HepG2 (cell line): ENCODE data around the gene TMEM200B. TPM values are rescaled to one million over a fixed set of nuclear protein-coding genes. Genes with fewer than 3 reads are reported as not detected.

ENCODE experiments used
- ATAC-seq: fragments of 200-7000 bp; cut with Tn5 transposase; 3 replicates; pipeline ENCODE4 v1.9.1; 2020; ENCODE audit warnings: mild to moderate bottlenecking, moderate library complexity
- BruUV-seq: library from RNA; stranded (reverse); fragments of 400-500 nt; replicated peaks from 2 replicates; lab custom pipeline; 2021; lab: Mats Ljungman, UMichigan
- CTCF ChIA-PET: fragments of 300-600 bp; formaldehyde crosslinking; extraction: SDS; loops from one replicate; lab custom pipeline; 2021; ENCODE audit warnings: low total read pairs, inconsistent platforms, low intra/inter-chr PET ratio; lab: Yijun Ruan, JAX
- POLR2A ChIA-PET: fragments of 350-600 bp; sonication (Branson Sonifier 250); formaldehyde crosslinking; loops from one replicate; lab custom pipeline; 2020; ENCODE audit warnings: antibody characterized with exemption, inconsistent platforms; lab: Yijun Ruan, JAX
- DNase-seq: peaks from one replicate; pipeline ENCODE4 v3.0.0-alpha.2; 2015; ENCODE audit warnings: low spot score
- FAIRE-seq: peaks from 3 replicates; lab custom pipeline; 2011; peaks lifted over from hg19 to GRCh38; lab: Jason Lieb, UNC
- H2AFZ ChIP-seq: one replicate; pipeline ENCODE4 v1.6.1; 2011; ENCODE audit warnings: low read length, inconsistent platforms
- H3K27ac ChIP-seq: fragments of 300-600 bp; 3 replicates; pipeline ENCODE4 v1.8.0; 2011; ENCODE audit warnings: mixed run types, mild to moderate bottlenecking, mixed read lengths, low read length, inconsistent platforms; ENCODE audit not compliant: insufficient read depth; ENCODE audit errors: extremely low read length
- H3K27me3 ChIP-seq, 2 experiments: fragments of 200-600 bp in 1 of 2; 2 replicates in 1 of 2; 3 replicates in 1 of 2; pipeline versions ENCODE4 v1.6.0 to v1.8.0; 2011; ENCODE audit warnings: low read length in 2 of 2, mild to moderate bottlenecking in 2 of 2, moderate library complexity in 2 of 2, inconsistent platforms in 1 of 2; ENCODE audit not compliant: insufficient read depth in 2 of 2, control insufficient read depth in 1 of 2
- H3K36me3 ChIP-seq, 2 experiments: fragments of 200-600 bp in 1 of 2; replicated peaks in 1 of 2; 2 replicates in 1 of 2; 3 replicates in 1 of 2; pipeline versions ENCODE4 v1.5.1 to v1.8.0; 2011; ENCODE audit warnings: low read length in 2 of 2, inconsistent platforms in 1 of 2; ENCODE audit not compliant: insufficient read depth in 2 of 2, control insufficient read depth in 1 of 2
- H3K4me1 ChIP-seq: 2 replicates; pipeline ENCODE4 v1.5.1; 2012; ENCODE audit warnings: low read length, inconsistent platforms; ENCODE audit not compliant: insufficient read depth
- H3K4me2 ChIP-seq: 2 replicates; pipeline ENCODE4 v1.6.0; 2011; ENCODE audit warnings: low read depth, low read length, inconsistent platforms
- H3K4me3 ChIP-seq, 3 experiments: fragments of 200-600 bp in 1 of 3; sonication (generic), shearing (Covaris generic) in 1 of 3; replicated peaks in 1 of 3; 2 replicates each; pipeline ENCODE4 v1.5.1; 2011 to 2016; ENCODE audit warnings: low read length in 3 of 3, inconsistent platforms in 2 of 3, low read depth in 2 of 3, mild to moderate bottlenecking in 2 of 3, control low read depth in 1 of 3, mixed read lengths in 1 of 3; ENCODE audit not compliant: insufficient read depth in 1 of 3
- H3K79me2 ChIP-seq: one replicate; pipeline ENCODE4 v1.6.1; 2011; ENCODE audit warnings: low read length, inconsistent platforms; ENCODE audit not compliant: insufficient read depth
- H3K9ac ChIP-seq: 2 replicates; pipeline ENCODE4 v1.6.0; 2011; ENCODE audit warnings: mild to moderate bottlenecking, low read depth, low read length, inconsistent platforms; ENCODE audit not compliant: insufficient read depth
- H3K9me3 ChIP-seq: 2 replicates; pipeline ENCODE4 v1.5.1; 2012; ENCODE audit warnings: mild to moderate bottlenecking, low read length
- H4K20me1 ChIP-seq: 2 replicates; pipeline ENCODE4 v1.6.0; 2011; ENCODE audit warnings: inconsistent platforms, mild to moderate bottlenecking, low read length, moderate library complexity; ENCODE audit not compliant: insufficient read depth
- AGO1 ChIP-seq: fragments of 200-400 bp; formaldehyde crosslinking; IDR thresholded peaks from 2 replicates; pipeline ENCODE4 v1.6.1; 2017; ENCODE audit warnings: mild to moderate bottlenecking, low read depth, low read length, moderate library complexity; ENCODE audit not compliant: poor library complexity, severe bottlenecking
- ATF1 ChIP-seq: IDR thresholded peaks from 2 replicates; pipeline ENCODE4 v1.6.1; 2016; ENCODE audit warnings: mild to moderate bottlenecking, control low read depth
- MXD4 ChIP-seq: IDR thresholded peaks from 2 replicates; pipeline ENCODE4 v1.6.1; 2016; ENCODE audit warnings: mild to moderate bottlenecking, missing biosample characterization, missing genetic modification reagents
- NFYC ChIP-seq: IDR thresholded peaks from 2 replicates; pipeline ENCODE4 v1.6.1; 2016; ENCODE audit warnings: missing genetic modification reagents, missing compliant biosample characterization
- ONECUT2 ChIP-seq: sonication (generic); formaldehyde crosslinking; IDR thresholded peaks from 2 replicates; pipeline ENCODE4 v1.4.0; 2020; ENCODE audit warnings: missing genetic modification reagents
- PHF8 ChIP-seq: sonication (generic); formaldehyde crosslinking; IDR thresholded peaks from 2 replicates; pipeline ENCODE4 v1.5.0; 2020; ENCODE audit warnings: missing genetic modification reagents
- ZFP82 ChIP-seq: sonication (generic); formaldehyde crosslinking; IDR thresholded peaks from 2 replicates; pipeline ENCODE4 v1.5.1; 2020; ENCODE audit warnings: mild to moderate bottlenecking, missing genetic modification reagents, borderline replicate concordance
- WGBS: methylation state at CpG from one replicate; pipeline ENCODE4 v1.1.6; 2017; ENCODE audit warnings: low lambda C conversion rate; 5-methylcytosine and 5-hydroxymethylcytosine counted together
- in situ Hi-C: cut with HindIII; loops from 2 replicates; pipeline ENCODE4 v1.10.0; 2017; ENCODE audit warnings: low pct_unique_long_range_greater_than_20kb; ENCODE audit not compliant: extremely low pct_ligation_motif_present
- intact Hi-C: fragments of 100-400 bp; cut with micrococcal nuclease; formaldehyde crosslinking; loops from one replicate; pipeline ENCODE4 v1.10.0; 2022; ENCODE audit not compliant: unreplicated experiment
- polyA plus RNA-seq, 8 experiments: library from polyadenylated mRNA; depleted of rRNA in 3 of 8; stranded (reverse) in 7 of 8; unstranded in 1 of 8; fragments of >200 nt; fragmentation: Illumina TruSeq in 4 of 8; extraction: Trizol in 4 of 8; gene quantifications; 2 replicates each; pipeline versions ENCODE4 v1.2.1 to v1.2.3, GENCODE V29; 2011 to 2016; ENCODE audit warnings: low read depth in 4 of 8, missing spikeins in 1 of 8, mixed read lengths in 1 of 8; ENCODE audit not compliant: insufficient read depth in 1 of 8
- total RNA-seq, 5 experiments: library from RNA; depleted of rRNA; stranded (reverse); fragments of >200 nt; fragmentation: Illumina TruSeq; extraction: Trizol; gene quantifications; 2 replicates each; pipeline ENCODE4 v1.2.3, GENCODE V29; 2016; ENCODE audit warnings: low read depth in 1 of 5
- TF ChIP-seq, protein P1 (sequence below): sonication (generic); formaldehyde crosslinking; IDR thresholded peaks from 2 replicates; pipeline ENCODE4 v1.4.0; 2020; ENCODE audit warnings: low read depth, mild to moderate bottlenecking, missing genetic modification reagents
- TF ChIP-seq, protein P2 (sequence below): IDR thresholded peaks from 2 replicates; pipeline ENCODE4 v1.6.1; 2016; ENCODE audit warnings: missing genetic modification reagents, missing compliant biosample characterization

Gene TMEM200B
- total and polyA plus RNA-seq, 2 of the 13 experiments (the other 11 are each of a cell fraction or from before 2014, with no cell fraction given): 1.1 to 1.4 TPM

- BruUV-seq: no TSS peak
These were observed 9.0 kb downstream of the TMEM200B start for GRCh38 chr1:29114654-29115053.

DNA sequence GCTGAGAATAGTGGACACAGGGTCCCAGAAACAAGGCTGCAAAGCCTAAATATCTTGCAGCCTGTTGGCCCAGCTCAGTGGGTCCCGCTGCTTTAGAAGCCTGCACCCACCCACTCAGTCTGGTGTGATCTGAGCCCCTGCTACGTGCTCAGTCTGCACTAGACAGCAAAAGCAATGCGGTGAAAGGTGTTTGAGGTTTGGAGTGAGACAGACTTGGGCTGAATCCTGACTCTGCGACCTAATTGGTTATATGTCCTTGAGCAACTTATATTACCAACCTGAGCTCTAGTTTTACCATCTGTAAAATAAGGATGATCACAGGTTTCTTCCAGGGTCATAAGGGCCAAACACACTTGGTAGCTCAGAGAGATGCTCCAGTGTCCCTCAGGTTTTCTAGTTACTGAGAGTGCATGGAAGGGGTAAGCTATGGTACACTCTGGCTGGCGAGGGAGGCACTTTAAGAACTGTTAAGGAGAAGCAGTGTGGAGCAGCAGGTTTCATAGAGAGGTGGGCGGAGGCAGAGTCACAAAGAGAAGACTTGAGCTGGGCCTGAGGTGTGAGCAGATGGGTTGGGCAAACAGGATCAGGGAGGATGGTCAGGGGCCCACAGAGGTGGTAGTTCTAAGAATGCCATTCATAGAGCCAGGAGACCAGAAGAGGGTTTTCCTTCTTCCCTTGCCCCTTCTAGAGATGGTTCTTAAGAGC, 10.1 kb downstream of the TMEM200B start:
- in situ Hi-C loops: no loop called here
- CTCF ChIA-PET: no interaction called here
- WGBS: 78% methylated on average over 5 of the region's 6 CpGs

More at GRCh38 chr1:29114654-29115053, 9.0 kb downstream of the TMEM200B start:
- DNase-seq: no peak
- Histone ChIP-seq H3K27ac (no peak overlapping the region), H3K4me2 (no peak overlapping the region), H3K36me3 (peaks cover 20 to 45% of the 10 kb centered on the region in 2 experiments), H4K20me1 (no peaks in the 10 kb centered on the region), H3K4me3 (no peak overlapping the region), H3K4me1 (peaks cover 11% of the 10 kb centered on the region), H3K27me3 (no peaks in the 10 kb centered on the region), H3K9ac (no peak overlapping the region)
- intact Hi-C loops: no loop called here
- POLR2A ChIA-PET: no interaction called here
- CTCF ChIA-PET: no interaction called here
- no peak for ATAC-seq
- WGBS: 91% methylated on average over 1 of the region's 1 CpG
- no peak for TF ChIP-seq PHF8 (CRISPR knock-in tag)
- TF ChIP-seq ONECUT2 (CRISPR knock-in tag): no peak
- TF ChIP-seq, protein P1, sequence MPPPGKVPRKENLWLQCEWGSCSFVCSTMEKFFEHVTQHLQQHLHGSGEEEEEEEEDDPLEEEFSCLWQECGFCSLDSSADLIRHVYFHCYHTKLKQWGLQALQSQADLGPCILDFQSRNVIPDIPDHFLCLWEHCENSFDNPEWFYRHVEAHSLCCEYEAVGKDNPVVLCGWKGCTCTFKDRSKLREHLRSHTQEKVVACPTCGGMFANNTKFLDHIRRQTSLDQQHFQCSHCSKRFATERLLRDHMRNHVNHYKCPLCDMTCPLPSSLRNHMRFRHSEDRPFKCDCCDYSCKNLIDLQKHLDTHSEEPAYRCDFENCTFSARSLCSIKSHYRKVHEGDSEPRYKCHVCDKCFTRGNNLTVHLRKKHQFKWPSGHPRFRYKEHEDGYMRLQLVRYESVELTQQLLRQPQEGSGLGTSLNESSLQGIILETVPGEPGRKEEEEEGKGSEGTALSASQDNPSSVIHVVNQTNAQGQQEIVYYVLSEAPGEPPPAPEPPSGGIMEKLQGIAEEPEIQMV (CRISPR knock-in tag): no peak
- TF ChIP-seq MXD4 (CRISPR knock-in tag): no peak
- TF ChIP-seq, protein P2, sequence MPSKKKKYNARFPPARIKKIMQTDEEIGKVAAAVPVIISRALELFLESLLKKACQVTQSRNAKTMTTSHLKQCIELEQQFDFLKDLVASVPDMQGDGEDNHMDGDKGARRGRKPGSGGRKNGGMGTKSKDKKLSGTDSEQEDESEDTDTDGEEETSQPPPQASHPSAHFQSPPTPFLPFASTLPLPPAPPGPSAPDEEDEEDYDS: no peak
- no peak for TF ChIP-seq ZFP82
- no peak for TF ChIP-seq ATF1 (CRISPR knock-in tag)
- TF ChIP-seq, all 625 proteins: peak for 0
- Histone ChIP-seq H3K79me2 (no peaks in the 10 kb centered on the region), H2AFZ (no peak overlapping the region), H3K9me3 (no peaks in the 10 kb centered on the region)
- no peak for FAIRE-seq
- in situ Hi-C loops: no loop called here

More for the DNA sequence above, 10.1 kb downstream of the TMEM200B start:
- H3K4me1 ChIP-seq: peaks cover 11% of the 10 kb centered on the region
- H3K79me2 ChIP-seq: no peaks in the 10 kb centered on the region
- intact Hi-C loops: no loop called here
- H3K4me3 ChIP-seq: no peak overlapping the region
- H3K36me3 ChIP-seq: peaks cover 22 to 51% of the 10 kb centered on the region in 2 experiments
- H3K27me3 ChIP-seq: no peaks in the 10 kb centered on the region
- no peak overlapping the region for H3K4me2 ChIP-seq
- no peak overlapping the region for H3K27ac ChIP-seq
- no TSS peak for BruUV-seq
- POLR2A ChIA-PET: no interaction called here
- no peak for DNase-seq
- TF ChIP-seq AGO1 (no peak), NFYC (CRISPR knock-in tag) (no peak)
- no peaks in the 10 kb centered on the region for H3K9me3 ChIP-seq
- H4K20me1 ChIP-seq: no peaks in the 10 kb centered on the region
- FAIRE-seq: no peak
- no peak for ATAC-seq
- H2AFZ ChIP-seq: no peak overlapping the region
- H3K9ac ChIP-seq: no peak overlapping the region
